ENCODE results near the gene MARK3.

- TF ChIP-seq CTCF (IDR thresholded peaks at IDR 0.05): no peak
- no peak for TF ChIP-seq POLR2A (IDR thresholded peaks at IDR 0.05)
Observed at GRCh38 chr14:103423050-103423461, 37.8 kb downstream of the MARK3 start.
